H4 (cell line): Measurements from ENCODE around the gene KCNF1. TPM values are rescaled to one million over a fixed set of nuclear protein-coding genes. Genes with fewer than 3 reads are reported as not detected.
A peak's percentile ranks its signal among the peaks of the same experiment; 100 is the strongest.

Experiments used
- DNase-seq: peaks from one replicate; pipeline ENCODE4 v3.0.0-alpha.2; 2015; ENCODE audit warnings: low spot score
- total RNA-seq: library from RNA; depleted of rRNA; stranded (reverse); fragments of >200 nt; shearing (Covaris generic); gene quantifications from 2 replicates; pipeline ENCODE4 v1.2.3, GENCODE V29; 2014

KCNF1 gene
- total RNA-seq, 1 experiment from 2014 or later, result 0.14 TPM

DNA sequence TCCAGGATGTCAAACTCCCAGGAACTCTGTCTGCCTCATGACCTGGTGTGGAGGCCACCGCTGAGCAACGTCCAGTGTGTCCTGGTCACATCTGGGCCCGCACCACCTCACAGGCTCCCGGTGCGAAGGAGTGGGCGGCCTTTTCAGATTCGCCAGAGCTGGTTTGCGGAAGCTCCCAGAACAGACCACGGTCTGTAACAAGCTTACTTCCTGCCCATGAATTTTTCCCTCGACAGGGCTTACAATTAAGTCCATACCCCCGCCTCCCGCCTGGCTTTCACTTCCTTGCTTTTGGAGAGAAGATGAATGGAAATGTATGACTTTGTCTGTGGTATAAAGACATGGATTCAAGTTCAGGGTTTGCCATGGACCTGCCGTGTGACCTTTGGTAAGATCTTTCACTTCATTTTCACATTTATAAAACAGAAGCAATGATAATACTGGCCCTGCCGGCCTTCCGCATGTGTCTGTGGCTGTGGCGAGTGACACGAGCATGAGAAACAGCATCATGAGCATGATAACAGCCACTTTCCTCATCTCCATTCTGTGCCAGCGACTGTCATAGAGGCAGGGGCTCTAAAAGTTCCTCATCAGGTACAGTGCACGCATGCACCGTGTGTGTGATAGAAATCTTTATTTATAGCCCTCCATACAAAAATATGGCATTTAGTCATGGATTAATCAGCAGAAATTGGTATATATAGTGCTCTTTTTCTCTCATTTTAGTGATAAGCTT is 31.0 kb upstream of the KCNF1 start:
- no peak for DNase-seq

- DNase-seq, result no peak
Measured at GRCh38 chr2:10882568-10882967, 29.2 kb upstream of the KCNF1 start.

- DNase-seq, result no peak
Measured at GRCh38 chr2:10883066-10883465, 28.7 kb upstream of the KCNF1 start.

- DNase-seq, result no peak
Measured at GRCh38 chr2:10883801-10884478, 27.8 kb upstream of the KCNF1 start.

DNA sequence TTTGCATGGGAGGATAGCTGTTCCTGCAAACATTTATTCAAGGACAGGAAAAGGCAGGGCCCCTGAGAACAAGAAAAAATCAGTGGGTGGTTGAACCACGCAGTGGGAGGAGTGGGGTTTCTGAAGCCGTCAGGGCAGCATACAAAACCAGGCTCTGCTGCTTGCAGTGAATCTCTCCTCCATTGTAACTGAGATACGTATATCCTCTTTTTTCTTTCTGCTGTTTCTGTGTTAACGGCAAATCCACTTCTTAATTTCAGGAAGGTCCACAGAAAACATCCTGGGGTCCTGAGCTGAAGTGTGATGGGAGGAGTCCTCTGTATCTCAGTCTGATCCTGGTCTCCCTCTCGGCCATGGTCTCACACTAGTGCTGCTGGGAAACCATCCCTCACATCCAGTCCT is 27.2 kb upstream of the KCNF1 start:
- DNase-seq, result no peak

DNA sequence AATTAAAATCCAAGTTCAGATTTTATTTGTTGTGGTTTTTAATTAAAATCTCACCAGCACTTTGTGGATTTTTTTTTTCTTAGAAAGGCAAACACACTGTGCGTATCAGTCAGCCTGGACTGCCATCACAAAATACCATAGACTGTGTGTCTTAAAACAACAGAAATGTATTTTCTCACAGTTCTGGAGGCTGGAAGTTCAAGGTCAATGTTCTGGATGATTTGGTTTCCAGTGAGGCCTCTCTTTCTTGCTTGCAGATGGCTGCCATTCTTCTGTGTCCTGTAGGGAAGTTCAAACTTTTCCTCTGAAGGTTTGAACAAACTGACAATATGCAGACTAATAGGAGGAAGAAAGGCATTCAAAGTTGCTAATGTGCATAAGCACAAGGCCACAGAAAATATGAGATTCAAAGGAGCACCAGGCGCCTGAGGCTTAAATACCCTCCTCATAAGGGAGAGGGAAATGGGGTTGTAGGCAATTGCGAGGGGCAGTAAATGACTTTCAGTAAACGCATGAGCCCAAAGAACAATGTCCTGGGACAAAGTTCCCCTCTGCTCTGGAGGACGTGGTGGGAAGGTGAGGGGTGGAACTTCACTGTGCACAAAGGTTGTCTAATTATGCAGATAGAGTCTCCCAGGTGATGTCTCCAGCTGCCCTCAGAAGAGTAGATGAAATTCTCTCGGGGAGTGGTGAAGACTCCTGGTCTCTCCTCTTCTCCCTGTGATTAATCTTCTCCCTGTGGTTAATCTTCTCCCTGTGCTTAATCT is 26.5 kb upstream of the KCNF1 start:
- no peak for DNase-seq

- no peak for DNase-seq
Measured at GRCh38 chr2:10887476-10887875, 24.3 kb upstream of the KCNF1 start.

DNA sequence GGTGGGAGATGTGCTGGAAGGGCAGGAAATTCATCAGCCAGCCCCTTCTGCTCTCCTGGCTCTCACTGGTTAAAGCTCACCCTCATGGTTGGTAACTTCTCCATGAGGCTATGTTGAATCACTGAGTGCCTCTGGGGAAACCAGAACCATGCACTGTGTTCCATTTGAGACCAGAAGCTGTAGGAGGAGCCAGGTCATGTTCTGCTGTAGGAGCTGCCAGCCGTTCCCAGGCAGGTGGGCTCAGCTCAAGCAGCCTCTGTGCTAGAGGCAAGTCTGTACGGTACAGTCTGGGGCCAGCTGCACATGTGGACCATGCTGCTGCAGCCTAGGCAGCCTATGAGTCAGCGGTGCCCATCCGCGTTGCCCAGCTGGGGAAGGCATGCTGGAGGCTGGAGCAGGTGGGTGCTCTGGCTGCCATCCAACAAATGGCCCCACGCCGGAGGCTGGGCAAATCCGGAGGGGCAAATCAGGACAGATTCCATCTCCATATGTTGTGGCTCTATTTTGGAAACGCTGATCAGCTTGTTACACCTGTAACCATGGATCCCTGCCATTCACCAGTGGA is 22.0 kb upstream of the KCNF1 start:
- DNase-seq, result no peak

GRCh38 chr2:10890706-10891270 is 20.9 kb upstream of the KCNF1 start:
- no peak for DNase-seq

DNA sequence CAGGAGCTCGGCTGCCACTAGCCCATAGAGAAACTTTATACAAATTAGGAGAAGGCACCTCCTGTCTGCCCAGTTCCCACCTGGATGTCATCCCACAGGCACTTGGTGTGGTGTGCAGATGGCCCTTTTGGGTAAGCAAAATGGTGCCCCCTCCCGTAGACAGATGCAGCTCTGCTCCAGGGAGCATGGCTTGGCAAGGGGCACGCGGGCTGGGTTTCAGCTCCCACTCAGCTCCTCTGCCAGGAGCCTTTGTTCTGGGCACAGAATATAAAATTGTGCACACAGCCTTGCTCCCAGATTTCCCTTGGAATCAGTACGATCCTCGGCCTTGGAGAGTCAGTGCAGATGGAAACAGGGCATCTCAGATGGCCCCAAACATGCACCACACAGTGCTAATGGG is 20.3 kb upstream of the KCNF1 start:
- DNase-seq, result no peak

DNA sequence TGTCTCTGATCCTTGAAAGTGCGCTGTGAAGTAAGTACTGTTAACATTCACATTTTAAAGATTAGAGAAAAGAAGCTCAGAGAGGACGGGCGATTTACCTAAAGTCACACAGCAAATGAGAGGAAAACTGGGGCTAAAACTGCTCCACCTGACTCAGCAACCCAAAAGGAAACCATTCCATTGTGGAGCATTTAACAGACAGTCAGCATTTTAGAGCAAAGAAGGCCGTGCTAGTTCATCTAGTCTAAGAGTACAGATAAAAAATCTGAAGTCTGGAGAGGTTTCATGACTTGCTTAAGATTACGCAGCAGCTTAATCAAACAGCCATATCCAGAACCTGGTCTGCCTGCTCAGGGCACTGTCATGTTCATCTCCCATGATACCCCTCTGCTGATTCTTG is 19.9 kb upstream of the KCNF1 start:
- DNase-seq, result no peak

DNA sequence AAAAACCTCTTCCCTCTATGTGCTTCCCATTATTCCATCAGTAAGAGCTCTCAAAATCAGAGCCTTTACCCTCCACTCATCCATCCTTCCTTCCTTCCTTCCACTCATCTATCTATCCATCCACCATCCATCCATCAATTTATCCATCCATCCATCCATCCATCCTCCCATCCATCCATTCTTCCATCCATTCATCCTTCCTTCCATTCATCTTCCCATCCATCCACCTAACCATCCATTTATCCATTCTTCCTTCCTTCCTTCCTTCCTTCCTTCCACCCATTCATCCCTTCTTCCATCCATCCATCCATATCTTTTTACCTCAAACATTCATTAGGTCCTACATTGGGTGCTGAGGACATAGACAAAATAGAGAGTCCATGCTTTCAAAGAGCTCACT is 19.4 kb upstream of the KCNF1 start:
- no peak for DNase-seq

GRCh38 chr2:10892796-10893350 is 18.9 kb upstream of the KCNF1 start:
- DNase-seq, result no peak

DNA sequence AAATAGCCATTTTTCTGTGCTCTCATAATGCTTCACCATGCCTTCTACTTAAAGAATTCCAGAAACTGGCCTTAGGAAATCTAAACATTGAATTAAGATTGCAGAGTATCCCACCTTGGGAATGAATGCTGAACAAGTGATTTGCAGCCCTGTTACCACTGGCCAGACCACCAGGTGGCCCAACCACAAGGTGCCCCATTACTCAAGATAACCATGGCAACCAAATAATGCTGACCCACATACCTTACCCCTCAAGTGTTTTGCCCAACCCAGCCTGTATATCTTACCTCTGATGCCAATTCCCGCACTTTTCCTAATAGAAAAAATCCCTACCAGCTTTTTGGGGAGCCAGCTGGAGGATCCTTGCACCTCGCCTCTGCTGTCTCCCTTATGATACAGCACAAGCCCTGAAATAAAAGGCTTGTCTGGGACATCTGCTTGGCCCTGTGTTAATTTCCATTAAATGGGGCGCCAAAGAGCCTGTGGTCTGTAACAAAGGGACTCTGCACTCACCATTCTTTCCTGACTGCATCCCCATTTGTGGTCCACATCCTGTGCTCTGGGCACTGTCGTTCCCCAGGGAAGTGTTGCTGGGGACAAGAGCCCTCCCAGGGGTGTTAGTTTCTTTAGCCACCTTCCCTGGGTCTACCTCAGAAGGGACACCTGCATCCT is 17.3 kb upstream of the KCNF1 start:
- DNase-seq, result no peak

GRCh38 chr2:10895231-10895630 is 16.5 kb upstream of the KCNF1 start:
- DNase-seq, result no peak

- no peak for DNase-seq
Measured at GRCh38 chr2:10897956-10898355, 13.8 kb upstream of the KCNF1 start.

DNA sequence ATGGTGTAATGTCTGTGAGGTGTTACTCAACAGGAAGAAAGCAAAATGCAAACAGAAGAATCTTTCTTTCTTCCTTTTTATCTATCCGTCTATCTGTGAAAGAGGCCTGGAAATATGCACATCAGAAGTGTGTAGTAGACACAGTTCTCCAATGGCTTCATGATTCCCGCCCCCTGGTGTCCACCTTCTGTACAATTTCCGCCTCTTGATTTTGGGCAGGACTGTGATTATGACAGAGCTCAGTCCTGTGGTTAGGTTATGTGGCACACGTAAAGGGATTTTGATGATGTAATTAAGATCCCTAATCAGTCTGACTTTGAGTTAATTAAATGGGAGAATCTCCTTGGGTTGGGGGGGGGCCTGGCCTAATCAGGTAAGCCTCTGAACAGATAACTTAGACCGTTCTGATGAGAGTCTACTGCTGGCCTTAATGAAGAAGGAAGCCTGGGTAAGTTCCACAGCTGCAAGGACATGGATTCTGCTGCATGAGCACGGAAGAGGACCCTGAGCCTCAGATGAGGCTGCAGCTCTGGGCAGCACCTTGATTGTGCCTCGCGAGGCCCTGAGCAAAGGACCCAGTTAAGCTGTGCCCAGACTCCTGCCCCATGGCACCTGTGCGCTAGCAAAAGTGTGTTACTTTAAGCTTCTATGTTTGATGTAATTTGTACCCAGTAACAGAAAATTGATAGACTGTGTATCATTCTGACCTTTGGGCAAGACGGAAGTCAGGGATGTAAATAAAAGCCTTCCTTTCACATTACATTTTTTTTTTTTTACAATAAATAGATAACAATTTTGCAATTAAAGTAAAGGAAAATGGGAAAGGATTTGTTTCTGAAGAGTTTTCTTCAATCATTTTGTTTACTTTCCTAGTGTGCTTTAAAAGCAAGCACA is 11.3 kb upstream of the KCNF1 start:
- no peak for DNase-seq

- peak; percentile 44 for DNase-seq
Measured at GRCh38 chr2:10901160-10901939, 10.4 kb upstream of the KCNF1 start.

GRCh38 chr2:10903861-10904210 is 7.9 kb upstream of the KCNF1 start:
- DNase-seq, result no peak

- DNase-seq, result no peak
Measured at GRCh38 chr2:10904455-10904854, 7.3 kb upstream of the KCNF1 start.
